NCI-H2029 treated with DMSO at 0.1 percent for 48 hours (cell line): ENCODE results near the gene COL23A1.

Source experiments
- DNase-seq: peaks from one replicate; lab custom pipeline; 2025; lab: John Stamatoyannopoulos, UW

Gene COL23A1

DNA sequence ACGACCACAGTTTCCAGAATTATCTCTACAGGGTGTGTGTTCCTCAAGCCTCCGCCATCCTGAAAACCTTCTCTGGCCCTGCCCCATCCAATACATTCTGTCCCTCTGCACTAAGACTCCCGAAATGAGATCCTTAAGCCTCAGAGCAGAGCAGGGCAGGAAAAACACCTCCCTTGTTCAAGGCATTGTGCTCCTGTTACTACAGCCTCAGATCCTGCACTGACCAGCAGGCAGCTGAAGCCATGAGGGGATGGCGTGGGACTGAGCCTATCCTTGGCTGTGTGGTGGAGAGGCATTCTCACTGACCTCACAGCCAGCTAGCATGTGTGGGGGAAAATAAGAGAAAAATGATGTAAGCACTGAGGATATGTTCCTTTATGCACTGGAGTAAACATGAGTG is 250.9 kb downstream of the COL23A1 start:
- no peak for DNase-seq

DNA sequence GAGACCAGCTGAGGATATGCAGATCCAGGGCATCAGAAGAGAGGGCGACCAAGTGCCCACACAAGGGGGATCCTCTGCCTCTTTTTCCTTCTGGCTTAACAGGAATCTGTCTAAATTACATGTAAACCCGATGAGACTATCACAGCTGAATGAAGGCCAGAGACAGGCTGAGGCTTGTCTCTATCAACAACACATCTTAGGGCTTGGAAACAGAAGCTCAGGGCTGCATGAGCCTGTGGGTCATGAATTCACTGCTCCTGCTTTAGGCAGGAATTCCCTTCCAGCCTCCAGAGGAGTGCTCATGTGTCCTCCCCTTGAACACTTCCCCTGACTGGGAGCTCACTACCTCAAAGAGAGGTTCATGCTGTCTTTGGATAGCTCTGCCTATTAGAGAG is 251.4 kb downstream of the COL23A1 start:
- DNase-seq = no peak

DNA sequence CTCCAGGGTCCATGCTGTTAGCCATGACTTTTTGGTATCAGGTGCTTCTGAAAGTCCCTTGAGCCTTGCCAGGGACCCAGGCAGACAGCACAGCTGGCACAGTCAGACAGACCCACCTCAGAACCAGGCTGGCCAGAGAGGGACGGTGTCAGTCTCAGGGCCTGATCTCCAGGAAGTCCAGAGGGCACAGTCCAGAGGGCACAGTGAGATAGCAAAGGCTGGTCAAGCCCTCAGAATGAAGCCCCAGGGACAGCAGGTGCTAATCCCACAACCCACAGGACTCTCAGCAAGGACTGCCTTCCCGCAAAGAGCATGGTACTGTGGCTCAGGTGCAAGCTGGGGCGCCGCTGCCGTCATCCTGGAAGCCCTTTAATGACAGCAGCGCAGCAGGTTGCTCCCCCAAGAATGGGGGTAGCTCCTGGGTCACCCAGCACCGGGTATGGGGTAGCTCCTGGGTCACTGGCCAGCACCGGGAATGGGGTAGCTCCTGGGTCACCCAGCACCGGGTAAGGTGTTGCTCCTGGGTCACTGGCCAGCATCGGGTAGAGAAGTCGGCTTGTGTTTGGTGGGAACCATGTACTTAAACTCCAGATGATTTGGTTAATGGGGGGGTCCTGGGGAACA is 252.0 kb downstream of the COL23A1 start:
- no peak for DNase-seq

DNA sequence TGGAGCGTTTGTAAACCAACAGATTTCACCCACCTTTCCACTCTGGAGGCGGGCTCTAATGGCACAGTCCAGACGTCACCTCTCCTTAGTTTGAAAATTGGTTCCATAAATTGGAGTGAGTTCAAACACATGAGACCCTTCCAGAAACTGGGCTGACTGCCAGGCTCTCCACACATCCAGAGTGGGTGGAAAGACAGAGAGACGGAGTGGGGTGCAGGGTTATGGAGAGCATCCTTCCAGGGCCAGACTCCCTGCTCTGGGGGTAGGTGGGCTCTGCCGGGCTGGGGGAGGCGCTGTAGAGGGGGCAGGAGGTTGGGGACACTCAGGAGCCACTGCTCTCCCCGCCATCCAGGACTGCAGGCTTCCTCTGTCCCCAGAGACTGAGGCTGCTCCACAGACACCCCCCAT is 252.9 kb downstream of the COL23A1 start:
- DNase-seq = no peak

DNA sequence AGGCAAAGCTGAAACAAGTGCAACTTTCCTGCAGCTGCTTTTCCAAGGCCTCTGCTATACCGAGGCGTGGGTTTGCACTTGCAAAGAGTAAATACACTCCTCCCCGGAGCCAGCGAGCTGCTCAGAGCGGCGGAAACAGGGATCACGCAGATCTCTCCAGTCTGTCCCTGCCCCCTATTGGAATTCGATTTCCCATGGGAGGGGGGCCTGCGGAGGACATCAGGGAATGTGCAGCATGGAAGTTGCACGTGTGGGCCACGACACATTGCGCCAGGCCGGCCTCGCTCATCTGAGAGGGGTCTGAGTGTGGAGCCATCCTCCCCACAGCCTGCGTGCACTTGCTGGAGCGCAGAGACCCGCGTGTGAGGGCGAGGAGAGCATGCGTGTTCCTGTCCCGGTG is 253.3 kb downstream of the COL23A1 start:
- no peak for DNase-seq

DNA sequence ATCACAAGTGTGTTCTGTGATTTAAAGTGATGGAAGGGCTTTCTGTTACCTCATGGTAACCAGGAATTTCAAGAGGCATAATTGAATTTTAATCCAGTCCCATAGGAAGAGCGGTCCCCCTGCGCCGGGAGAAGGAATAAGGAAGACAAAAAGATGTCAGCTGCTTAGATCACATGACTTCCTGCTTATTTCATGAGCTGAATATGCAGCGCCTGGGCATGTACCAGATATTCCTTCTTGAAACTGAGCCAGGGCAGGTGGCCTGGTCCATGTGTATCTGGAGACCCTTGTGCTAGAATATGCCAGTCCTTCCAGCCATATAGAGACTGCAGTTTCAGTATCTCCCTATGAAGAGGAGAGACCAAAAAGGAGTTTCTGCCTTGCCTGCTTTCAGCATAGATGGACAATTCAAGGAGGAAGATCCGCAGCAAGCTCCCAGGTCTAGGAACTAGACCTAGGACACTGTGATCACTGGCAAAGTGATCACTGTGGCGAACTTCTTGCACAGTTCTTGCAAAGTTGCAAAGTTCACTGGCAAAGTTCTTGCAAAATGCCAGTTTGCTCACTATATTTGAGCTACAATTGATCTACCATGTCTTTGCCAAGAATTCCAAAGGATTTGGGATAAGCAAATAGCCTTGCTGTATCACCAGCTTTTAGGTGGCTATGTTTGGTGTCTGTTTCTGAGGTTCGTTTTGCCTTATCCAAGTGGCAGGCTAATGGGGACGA is 254.7 kb downstream of the COL23A1 start:
- DNase-seq = no peak

DNA sequence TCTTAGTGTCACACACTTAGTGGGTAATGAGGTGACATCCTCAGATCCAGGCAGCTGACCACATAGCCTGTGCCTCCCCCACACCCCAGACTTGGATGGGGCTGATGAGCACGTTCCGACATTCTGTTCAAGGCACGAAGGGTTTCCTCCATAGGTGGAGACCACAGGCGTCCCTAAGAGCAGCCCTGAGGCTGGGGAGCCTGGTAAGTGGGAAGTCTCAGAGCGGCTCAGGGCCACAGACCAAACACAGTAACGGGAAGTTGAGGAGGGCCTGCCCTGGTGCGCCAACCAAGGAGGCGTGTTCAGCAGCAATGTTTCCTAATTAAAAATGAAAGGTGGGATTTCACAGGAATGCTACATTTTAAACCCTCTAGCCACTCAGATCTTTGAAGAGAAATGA is 255.3 kb downstream of the COL23A1 start:
- DNase-seq = no peak

DNA sequence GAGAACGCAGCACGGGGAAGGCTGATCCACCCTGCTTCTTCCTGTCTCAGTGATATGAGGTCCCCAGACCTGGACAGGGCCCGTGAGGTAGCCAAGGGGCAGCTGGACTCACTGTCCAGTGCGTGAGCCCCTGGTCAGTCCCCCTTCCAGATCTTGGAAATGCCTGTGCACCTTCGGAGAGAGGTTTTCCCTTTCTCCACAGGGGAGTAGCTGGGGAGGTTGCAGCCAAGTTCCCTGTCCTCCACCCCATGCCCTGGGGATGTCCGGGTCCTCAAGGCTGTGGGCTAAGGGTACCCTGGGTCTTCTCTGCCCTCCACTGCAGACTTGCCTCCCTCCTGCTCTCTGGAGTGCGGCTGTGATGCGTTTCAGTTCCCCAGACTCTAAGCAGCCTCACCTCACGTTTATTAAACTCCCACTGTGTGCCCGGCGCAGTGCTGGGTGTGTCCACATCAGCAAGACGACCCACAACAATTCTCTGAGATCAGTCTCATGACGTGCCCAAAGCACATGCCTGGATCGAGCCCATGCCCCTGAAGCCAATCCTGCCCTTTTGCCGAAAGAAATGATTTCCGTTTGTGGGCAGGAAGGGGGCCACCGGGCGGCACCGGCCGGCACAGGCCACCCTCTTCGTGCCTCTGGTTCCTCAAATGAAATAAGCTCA is 256.2 kb downstream of the COL23A1 start:
- DNase-seq = no peak

DNA sequence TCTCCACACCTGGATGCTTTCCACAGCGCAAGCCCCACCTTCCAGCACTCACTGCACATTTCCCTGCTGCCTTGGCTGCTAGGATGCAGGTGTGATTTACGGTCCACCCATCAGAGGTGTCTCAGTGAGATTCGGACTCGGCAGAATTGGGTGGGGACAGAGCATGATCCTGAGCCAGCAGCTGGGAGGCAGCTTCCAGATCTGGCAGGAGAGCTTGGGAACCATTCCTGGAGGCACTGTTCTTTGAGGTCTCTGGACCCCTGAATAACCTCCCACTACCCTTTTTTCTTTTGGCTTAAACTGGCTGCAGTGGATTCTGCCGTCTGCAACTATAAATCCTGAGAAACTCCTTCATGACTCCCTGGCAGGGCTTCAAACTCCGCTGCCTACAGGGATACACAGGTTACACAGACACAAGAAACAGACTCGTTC is 258.0 kb downstream of the COL23A1 start:
- DNase-seq = no peak

DNA sequence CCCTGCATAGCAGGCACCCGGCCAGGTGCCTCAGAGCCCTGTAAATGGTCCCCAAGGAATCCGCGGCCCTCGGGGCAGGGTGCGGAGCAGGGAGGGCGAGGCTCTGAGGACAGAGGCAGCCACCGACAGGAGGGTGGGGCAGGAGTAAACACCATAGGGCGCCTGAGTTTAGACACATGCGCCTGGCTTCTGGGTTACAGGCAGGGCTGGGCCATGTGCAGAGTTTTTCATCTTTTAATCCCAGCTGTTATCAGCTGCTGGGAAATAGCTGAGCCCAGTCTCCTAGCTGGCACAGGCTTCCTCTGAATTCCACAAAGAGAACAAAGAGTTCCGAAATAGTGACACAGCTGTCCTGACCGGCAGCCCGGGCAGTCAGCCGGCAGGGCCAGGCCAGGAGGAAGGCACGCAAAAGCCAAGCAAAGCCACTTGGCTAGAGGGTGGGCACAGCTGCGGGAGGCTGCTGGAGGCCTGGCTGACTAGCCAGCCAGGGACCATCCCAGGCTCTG is 258.6 kb downstream of the COL23A1 start:
- DNase-seq = no peak

DNA sequence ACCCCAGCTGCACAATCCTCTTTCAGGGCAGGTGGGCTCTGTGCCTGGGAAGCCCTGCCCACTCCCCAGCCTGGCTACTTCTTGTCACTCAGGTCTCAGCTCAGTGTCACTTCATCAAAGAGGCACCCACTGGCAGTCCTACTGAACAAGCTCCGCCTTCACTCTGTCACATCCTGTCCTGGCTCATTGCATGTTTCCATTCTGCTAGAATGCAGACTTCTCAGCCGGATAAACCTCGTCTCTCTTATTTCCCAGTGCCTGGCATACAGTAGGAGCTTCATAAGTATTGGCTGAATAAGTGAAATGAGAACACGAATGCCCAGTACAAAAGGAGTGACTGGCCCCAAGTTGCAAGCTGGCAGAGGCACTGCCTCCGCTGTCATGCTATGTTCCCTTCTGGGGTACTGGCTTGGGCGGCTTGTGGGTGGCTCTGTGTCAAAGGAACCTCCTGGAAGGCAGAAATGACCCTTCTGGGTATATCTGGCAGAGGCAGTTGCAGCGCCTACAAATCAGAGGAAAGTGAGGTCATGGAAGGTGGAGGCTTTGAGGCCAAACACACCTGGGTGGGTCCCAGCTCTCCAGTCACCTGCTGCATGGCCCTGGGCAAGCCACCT is 259.3 kb downstream of the COL23A1 start:
- DNase-seq = no peak

DNA sequence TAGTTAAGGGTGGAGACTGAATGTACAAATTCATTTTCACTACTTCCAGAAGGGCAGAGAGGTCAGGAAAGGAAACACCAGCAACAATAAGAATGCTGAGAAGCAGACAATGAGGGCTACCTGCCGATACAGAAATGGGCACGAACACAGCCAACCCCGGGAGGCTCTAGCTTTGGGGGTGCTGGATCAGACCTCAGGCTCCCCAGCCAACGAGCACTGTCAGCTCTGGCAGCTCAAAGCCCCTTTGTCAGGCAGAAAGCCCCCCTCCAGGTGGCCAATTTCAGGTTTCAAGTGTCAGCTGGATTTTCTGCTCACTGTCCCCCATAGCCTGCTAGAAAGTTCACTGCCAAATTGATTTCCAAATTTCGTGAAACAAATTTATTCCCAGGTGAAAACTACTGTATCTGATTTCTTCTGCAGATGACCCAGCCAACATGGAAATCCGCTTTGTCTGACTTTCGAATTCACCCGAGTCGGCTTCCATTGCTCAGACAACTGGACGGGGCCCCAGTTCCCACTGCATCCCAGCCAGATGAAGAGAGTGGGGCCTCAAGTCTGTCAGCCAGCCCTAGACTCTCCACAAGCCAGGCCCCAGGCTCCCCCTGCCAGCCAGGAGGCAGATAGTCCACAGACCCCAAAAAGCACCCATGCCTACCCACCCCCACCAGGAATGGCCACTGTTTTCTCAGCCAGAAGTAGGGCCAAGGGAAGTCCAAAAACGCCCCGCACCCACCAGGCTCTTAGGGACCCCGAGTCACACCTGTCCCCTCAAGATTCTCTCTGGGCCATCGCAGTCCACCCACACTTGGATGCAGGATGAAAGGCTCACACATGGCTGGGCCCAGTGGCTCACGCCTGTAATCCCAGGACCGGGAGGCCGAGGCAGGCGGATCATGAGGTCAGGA is 261.1 kb downstream of the COL23A1 start:
- no peak for DNase-seq

DNA sequence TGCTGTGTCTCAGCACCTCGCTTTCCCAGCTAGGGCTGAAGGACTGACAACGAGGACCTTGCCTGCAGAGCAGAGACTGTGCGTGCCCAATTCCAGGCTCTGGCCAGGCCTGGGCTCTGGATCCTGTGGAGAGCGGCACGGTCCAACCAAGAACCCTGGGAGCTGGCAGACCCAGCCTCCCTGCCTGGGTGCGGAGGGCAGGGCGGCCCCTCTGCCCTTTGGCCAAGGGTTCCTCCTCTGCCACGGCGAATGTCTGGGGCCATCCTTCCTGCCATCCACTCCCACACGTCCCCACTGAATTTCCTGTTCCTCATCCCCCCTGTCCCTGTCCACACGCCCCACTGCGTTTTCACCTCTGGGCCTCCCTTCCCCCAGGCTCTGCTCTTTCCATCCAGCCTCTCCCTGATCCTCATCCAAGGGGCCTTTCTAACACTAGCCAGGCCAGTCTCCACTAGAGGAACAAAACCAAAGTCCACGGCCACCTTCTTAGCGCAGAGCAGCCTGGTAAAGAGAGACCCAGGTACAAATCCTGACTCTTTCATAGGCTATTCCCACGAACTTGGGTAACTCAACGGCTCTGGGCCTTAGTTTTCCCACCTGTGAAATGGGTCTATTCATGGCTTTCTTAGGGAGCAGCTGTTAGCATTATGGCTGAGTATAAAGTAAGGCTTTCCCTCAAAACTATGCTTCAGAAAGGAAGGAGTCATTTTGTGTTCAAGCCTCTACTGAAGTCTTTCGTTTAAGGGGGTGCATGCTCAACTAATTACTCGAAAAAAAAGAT is 262.1 kb downstream of the COL23A1 start:
- no peak for DNase-seq

DNA sequence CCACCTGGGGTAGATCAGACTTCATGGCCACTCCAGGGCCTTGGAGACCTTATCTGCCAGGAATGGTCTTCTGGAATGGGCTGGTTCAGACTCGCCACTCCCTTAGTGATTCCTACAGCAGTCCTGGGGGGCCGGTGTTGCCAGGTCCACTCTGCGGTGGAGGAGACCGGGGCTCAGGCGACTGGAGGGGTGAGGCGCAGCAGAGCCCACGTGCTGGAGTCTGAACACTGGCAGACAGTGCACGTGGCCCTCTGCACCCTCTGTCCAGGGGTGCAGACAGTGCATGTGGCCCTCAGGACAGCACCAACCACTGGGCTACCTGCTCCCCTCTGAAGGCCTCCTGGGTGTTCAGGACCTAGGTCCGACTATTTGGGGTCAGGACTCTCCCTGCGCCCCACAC is 262.7 kb downstream of the COL23A1 start:
- no peak for DNase-seq

DNA sequence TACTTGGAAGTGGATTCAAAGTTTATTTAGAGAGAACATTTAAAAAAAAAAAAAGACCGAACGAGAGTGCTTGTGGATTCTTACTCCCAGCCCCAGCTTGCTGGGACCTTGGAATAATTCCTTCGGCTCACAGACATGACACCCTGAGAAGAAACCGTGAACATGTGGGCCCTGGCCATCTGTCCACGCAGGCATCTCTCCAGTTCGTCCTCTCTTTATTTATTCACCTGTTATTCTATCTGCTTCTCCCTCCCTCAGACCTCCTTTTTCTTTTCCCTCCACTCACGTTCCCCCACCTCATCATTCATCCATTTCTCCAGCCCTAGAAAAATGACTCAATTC is 263.8 kb downstream of the COL23A1 start:
- no peak for DNase-seq

DNA sequence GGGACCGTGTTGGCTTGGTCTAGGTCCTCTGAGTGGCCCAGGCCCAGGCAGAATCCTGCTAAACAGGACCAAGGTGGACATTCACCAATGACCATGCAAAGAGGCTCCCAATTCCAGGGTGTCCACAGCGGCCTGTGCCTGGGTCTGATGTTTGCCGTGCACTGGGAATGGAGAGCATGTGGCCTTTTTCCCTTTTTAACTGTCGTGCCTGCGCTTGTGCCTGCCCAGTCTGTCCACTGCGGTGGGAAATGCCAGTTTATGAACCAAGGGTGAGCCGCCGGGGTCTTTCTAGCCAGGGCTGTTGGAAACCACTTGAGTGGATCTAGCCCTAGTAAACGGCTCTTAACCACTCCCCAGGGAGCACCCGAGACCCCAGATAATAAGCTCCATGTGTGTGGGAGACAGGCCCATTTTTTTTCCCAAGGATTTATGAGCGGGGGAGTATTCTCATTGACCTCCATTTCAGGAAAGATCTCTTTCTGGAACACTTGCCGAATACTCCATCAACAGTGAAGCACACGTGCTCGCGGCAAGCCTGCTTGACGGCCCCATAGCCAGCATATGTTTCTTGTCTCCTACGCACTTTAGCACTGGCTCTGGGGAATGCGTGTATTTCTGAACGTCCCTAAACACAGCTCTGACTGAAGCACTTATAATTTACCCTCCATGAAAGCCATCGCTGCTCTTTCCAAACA is 264.4 kb downstream of the COL23A1 start:
- DNase-seq = no peak

DNA sequence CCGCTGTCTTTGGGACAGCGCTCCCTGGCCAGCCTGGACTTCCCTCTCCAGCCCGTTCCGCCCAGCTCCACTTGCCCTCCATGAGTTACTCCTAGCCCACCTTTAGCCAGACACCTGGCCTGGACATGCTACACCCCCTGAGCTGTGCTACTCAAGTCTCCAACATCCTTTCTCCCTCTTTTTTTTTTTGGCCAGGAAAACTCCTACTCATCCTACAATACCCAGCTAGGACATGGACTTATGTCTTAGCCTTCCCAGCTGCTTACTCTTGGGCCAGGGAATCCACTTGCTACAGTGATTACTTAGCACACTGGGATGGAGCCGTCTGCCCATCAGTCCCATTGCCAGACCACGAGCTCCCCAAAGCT is 264.9 kb downstream of the COL23A1 start:
- no peak for DNase-seq

DNA sequence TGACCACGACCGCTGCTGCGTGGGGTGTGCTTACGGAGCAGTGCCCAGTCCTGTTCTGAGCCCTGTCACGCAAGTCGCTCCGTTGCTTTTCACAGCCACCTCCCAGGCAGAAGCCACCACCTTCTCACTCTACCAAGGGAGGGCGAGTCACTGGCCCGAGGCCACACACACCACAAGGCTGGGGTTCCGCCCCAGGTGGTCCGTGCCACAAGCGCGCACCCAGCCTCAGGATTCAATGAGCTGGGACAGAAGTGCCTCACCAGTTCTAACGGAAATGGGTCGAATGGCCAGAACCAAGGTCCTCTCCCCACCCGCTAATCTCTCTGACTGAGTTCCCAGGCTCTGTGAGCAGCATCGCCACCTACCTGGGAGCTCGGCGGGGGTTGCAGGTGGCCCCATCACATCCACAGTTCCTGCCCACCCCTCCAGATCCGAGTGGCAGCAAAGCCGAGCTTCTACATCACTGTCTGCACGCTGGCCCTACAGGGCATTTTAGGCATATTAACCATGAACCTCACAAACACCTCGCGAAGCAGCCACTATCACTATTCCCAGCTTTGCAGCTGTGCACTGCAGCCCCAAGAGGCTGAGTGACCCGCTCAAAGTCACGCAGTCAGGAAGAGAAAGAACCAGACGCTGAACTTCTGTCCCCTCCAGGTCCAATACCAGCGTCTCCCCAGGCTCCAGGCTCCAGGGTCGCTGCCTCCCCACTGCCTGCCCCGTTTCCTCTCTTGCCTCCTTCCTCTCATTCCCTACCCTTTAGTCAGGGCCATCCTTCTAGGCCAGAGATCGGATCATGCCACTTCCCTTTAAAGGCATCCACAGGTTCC is 265.5 kb downstream of the COL23A1 start:
- DNase-seq = no peak

DNA sequence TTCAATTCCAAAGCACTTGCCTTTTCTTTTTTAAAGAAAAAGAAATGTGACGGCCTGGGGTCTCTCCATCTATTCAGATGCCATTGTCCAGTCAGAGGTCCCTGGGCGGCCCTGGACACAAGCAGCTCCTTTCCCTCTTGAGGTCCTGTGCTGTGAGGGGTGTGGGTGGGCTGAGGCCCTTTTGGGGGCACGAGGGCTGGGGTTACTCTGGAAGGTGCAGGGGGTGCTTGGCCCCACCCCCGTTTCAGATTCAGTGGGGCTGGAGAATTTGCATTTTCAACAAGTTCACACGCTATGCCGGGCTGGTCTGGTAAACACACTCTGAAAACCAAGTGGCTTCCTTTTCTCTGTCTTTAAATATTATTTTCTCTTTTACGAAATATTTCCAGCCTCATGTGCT is 266.2 kb downstream of the COL23A1 start:
- no peak for DNase-seq

DNA sequence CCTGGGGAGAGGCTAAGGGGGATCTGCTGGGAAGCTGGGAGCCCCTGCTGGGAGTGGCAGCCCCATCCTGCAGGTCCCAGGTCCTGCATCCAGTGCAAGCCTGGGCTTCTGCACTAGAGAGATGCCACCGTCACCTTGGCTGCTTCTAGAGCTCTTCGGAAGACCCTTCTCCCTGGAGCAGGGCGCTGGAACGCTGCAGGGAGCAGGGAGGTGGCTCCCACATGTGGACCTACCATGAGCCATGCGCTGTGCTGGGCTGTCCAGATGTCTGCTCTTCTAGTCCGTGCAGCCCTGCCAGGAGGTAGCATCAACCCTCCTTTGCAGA is 266.7 kb downstream of the COL23A1 start:
- DNase-seq = no peak
